GM12878 (cell line): ENCODE measurements around the gene ODAM. TPM values are rescaled to one million over a fixed set of nuclear protein-coding genes. Genes with fewer than 3 reads are reported as not detected.

Experiments used
- ATAC-seq: fragments of 200-7000 bp; cut with Tn5 transposase; 3 replicates; pipeline ENCODE4 v1.9.1; 2020; ENCODE audit warnings: mild to moderate bottlenecking, moderate library complexity
- BruUV-seq: library from RNA; stranded (reverse); fragments of 400-500 nt; replicated peaks from 2 replicates; lab custom pipeline; 2021; lab: Mats Ljungman, UMichigan
- CTCF ChIA-PET: fragments of 300-600 bp; sonication (Branson Sonifier 250); formaldehyde crosslinking; extraction: SDS; loops from one replicate; lab custom pipeline; 2021; ENCODE audit warnings: inconsistent platforms; lab: Yijun Ruan, JAX
- POLR2A ChIA-PET: fragments of 350-600 bp; formaldehyde crosslinking; extraction: SDS; loops from one replicate; lab custom pipeline; 2021; ENCODE audit warnings: inconsistent platforms; lab: Charles Lee
- RAD21 ChIA-PET: fragments of 300-600 bp; sonication (Branson Sonifier 250); formaldehyde crosslinking; loops from one replicate; lab custom pipeline; 2023; ENCODE audit warnings: antibody characterized with exemption; ENCODE audit not compliant: unreplicated experiment; lab: Charles Lee
- SMC1A ChIA-PET: fragments of 300-600 bp; sonication (Branson Sonifier 250); formaldehyde crosslinking; loops from one replicate; lab custom pipeline; 2023; ENCODE audit not compliant: unreplicated experiment, uncharacterized antibody; lab: Charles Lee
- DNase-seq: peaks from one replicate; pipeline ENCODE4 v3.0.0-alpha.2; 2011; ENCODE audit warnings: low read depth, low spot score
- FAIRE-seq: peaks from 3 replicates; lab custom pipeline; 2011; peaks lifted over from hg19 to GRCh38; lab: Jason Lieb, UNC
- H2AFZ ChIP-seq: 2 replicates; pipeline ENCODE4 v1.6.0; 2011; ENCODE audit warnings: low read depth, low read length, control low read depth; ENCODE audit not compliant: control insufficient read depth
- H3K27ac ChIP-seq: 2 replicates; pipeline ENCODE4 v1.5.1; 2011; ENCODE audit warnings: control low read depth; ENCODE audit not compliant: control insufficient read depth, insufficient read depth
- H3K27me3 ChIP-seq, 2 experiments: replicated peaks in 1 of 2; 2 replicates each; pipeline versions ENCODE4 v1.6.0 to v1.6.1; 2011; ENCODE audit warnings: low read length in 1 of 2; ENCODE audit not compliant: control insufficient read depth in 2 of 2, insufficient read depth in 2 of 2
- H3K36me3 ChIP-seq, 2 experiments: 2 replicates each; pipeline ENCODE4 v1.5.1; 2011; ENCODE audit warnings: low read length in 1 of 2; ENCODE audit not compliant: control insufficient read depth in 2 of 2, insufficient read depth in 2 of 2
- H3K4me1 ChIP-seq: 2 replicates; pipeline ENCODE4 v1.6.1; 2011; ENCODE audit warnings: mild to moderate bottlenecking, low read length, moderate library complexity, mixed read lengths; ENCODE audit not compliant: control insufficient read depth, insufficient read depth
- H3K4me2 ChIP-seq: 2 replicates; pipeline ENCODE4 v1.6.0; 2011; ENCODE audit warnings: control low read depth; ENCODE audit not compliant: control insufficient read depth, insufficient read depth
- H3K4me3 ChIP-seq: fragments of 200-600 bp; sonication (generic); 2 replicates; pipeline ENCODE4 v1.5.1; 2016
- H3K79me2 ChIP-seq: 2 replicates; pipeline ENCODE4 v1.6.0; 2011; ENCODE audit warnings: low read length; ENCODE audit not compliant: control insufficient read depth, insufficient read depth
- H3K9ac ChIP-seq: 2 replicates; pipeline ENCODE4 v1.8.0; 2011; ENCODE audit warnings: low read length, control low read depth, mixed read lengths; ENCODE audit not compliant: control insufficient read depth, insufficient read depth
- H3K9me3 ChIP-seq: replicated peaks from 3 replicates; pipeline ENCODE4 v1.5.1; 2011; ENCODE audit warnings: mild to moderate bottlenecking, low read length; ENCODE audit not compliant: control insufficient read depth, insufficient read depth
- H4K20me1 ChIP-seq: 2 replicates; pipeline ENCODE4 v1.6.0; 2011; ENCODE audit not compliant: control insufficient read depth, insufficient read depth
- DPF2 ChIP-seq: fragments of 450-650 bp; IDR thresholded peaks from 2 replicates; pipeline ENCODE4 v1.6.1; 2017; ENCODE audit warnings: mild to moderate bottlenecking
- EED ChIP-seq: sonication (generic); IDR thresholded peaks from 2 replicates; pipeline ENCODE4 v1.6.1; 2016; ENCODE audit warnings: antibody characterized with exemption, low read depth
- HCFC1 ChIP-seq: fragments of 150-350 bp; IDR thresholded peaks from 2 replicates; pipeline ENCODE4 v1.6.1; 2014; ENCODE audit warnings: low read length
- HDAC6 ChIP-seq: fragments of 200-600 bp; sonication (generic); IDR thresholded peaks from one replicate; pipeline ENCODE4 v1.8.0; 2017; ENCODE audit warnings: antibody characterized with exemption; ENCODE audit not compliant: unreplicated experiment
- PAX5 ChIP-seq: IDR thresholded peaks from 2 replicates; pipeline ENCODE4 v1.6.1; 2011; ENCODE audit warnings: low read depth, low read length, borderline replicate concordance
- PAX8 ChIP-seq: fragments of 450-650 bp; IDR thresholded peaks from 2 replicates; pipeline ENCODE4 v1.6.1; 2017; ENCODE audit warnings: mild to moderate bottlenecking, moderate library complexity
- PBX3 ChIP-seq: IDR thresholded peaks from 2 replicates; pipeline ENCODE4 v1.6.1; 2011; ENCODE audit warnings: mild to moderate bottlenecking, low read depth, low read length, moderate library complexity; ENCODE audit not compliant: insufficient replicate concordance
- SMAD5 ChIP-seq: IDR thresholded peaks from 2 replicates; pipeline ENCODE4 v1.6.1; 2016; ENCODE audit warnings: antibody characterized with exemption, low read depth
- TCF3 ChIP-seq: IDR thresholded peaks from 2 replicates; pipeline ENCODE4 v1.6.1; 2012; ENCODE audit warnings: low read depth, mild to moderate bottlenecking, low read length, borderline replicate concordance; ENCODE audit not compliant: insufficient read depth
- YY1 ChIP-seq: IDR thresholded peaks from 2 replicates; pipeline ENCODE4 v1.6.1; 2011; ENCODE audit warnings: low read depth, mild to moderate bottlenecking, low read length
- ZNF384 ChIP-seq: IDR thresholded peaks from 2 replicates; pipeline ENCODE4 v1.6.1; 2012; ENCODE audit warnings: low read depth, mild to moderate bottlenecking, low read length, improper control_type of control experiment, borderline replicate concordance
- WGBS: methylation state at CpG from one replicate; pipeline ENCODE4 v1.1.6; 2016; ENCODE audit warnings: low lambda C conversion rate; ENCODE audit not compliant: insufficient replicate concordance, insufficient coverage; ENCODE audit errors: missing lambda C conversion rate; 5-methylcytosine and 5-hydroxymethylcytosine counted together
- in situ Hi-C: fragments of 300-500 bp; cut with MboI; formaldehyde crosslinking; loops from 9 replicates; pipeline ENCODE4 v1.14.3; 2018; ENCODE audit warnings: mixed read lengths
- intact Hi-C: fragments of 100-400 bp; cut with micrococcal nuclease; formaldehyde crosslinking; loops from one replicate; pipeline ENCODE4 v1.14.2; 2022; ENCODE audit not compliant: unreplicated experiment
- polyA plus RNA-seq, 11 experiments: library from polyadenylated mRNA; depleted of rRNA in 4 of 11; unstranded in 6 of 11; stranded (reverse) in 5 of 11; fragments of >200 nt; fragmentation: Nextera tagmentation in 4 of 11; fragmentation: Illumina TruSeq in 1 of 11; extraction: Ambion mirVana in 4 of 11; extraction: Trizol in 1 of 11; gene quantifications; 1 replicate in 1 of 11; 2 replicates in 10 of 11; pipeline versions ENCODE4 v1.2.1 to v1.2.3, GENCODE V29; 2011 to 2016; ENCODE audit warnings: inconsistent platforms in 2 of 11, missing spikeins in 2 of 11, low read depth in 1 of 11
- total RNA-seq, 4 experiments: library from RNA; depleted of rRNA in 3 of 4; stranded (reverse); fragments of >200 nt in 3 of 4; fragmentation: Illumina TruSeq in 1 of 4; extraction: Trizol in 1 of 4; gene quantifications; 2 replicates each; pipeline versions ENCODE4 v1.2.1 to v1.2.3, GENCODE V29; 2013 to 2021
- TF ChIP-seq, protein P1 (sequence below): IDR thresholded peaks from 2 replicates; pipeline ENCODE4 v1.6.1; 2012; ENCODE audit warnings: low read depth, low read length, improper control_type of control experiment
- TF ChIP-seq, protein P2 (sequence below): IDR thresholded peaks from 2 replicates; pipeline ENCODE4 v1.6.1; 2011; ENCODE audit warnings: low read depth, mild to moderate bottlenecking, low read length, moderate library complexity, borderline replicate concordance; ENCODE audit errors: extremely low read depth
- TF ChIP-seq, protein P3 (sequence below): IDR thresholded peaks from 2 replicates; pipeline ENCODE4 v1.6.1; 2011; ENCODE audit warnings: borderline replicate concordance, low read depth, mild to moderate bottlenecking, moderate library complexity, mixed read lengths, low read length; ENCODE audit not compliant: insufficient read depth; ENCODE audit errors: extremely low read length

Gene ODAM
- total and polyA plus RNA-seq, 10 of the 15 experiments (the other 5 are each of a cell fraction or from before 2014, with no cell fraction given), result not detected

DNA sequence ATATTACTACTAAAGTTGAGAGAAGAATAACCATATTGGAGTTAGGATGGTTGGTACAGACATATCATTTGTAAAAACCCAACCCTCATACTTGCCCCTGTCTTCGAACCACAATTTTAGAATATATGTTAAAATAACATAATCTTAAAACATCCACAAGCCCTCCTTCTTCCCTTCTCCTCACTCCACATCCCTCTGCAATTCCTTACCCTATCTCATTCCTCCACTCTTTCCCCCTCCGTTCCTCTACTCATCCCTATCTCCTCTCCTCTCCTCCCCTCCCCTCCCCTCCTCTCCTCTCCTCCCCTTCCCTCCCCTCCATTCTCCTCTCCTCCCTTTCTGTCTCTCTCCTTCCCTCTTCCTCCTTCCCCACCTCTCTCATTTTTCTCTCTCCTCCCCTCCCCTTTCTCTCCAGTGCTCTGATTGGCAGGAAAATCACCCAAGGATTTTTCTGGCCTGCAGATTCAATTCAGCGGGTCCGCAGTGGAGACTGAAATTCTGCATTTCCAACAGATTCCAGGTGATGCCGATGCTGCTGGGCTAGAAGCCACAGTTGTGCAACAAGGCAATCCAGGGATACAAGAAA is 17.4 kb upstream of the ODAM start:
- Histone ChIP-seq H3K9me3 (no peaks in the 10 kb centered on the region), H3K4me3 (no peak overlapping the region), H3K36me3 (no peaks in the 10 kb centered on the region), H2AFZ (no peak overlapping the region), H3K4me1 (no peaks in the 10 kb centered on the region), H3K27me3 (no peaks in the 10 kb centered on the region), H3K27ac (no peak overlapping the region), H3K9ac (no peak overlapping the region), H4K20me1 (no peaks in the 10 kb centered on the region), H3K79me2 (no peaks in the 10 kb centered on the region), H3K4me2 (no peak overlapping the region)
- no peak for FAIRE-seq
- RAD21 ChIA-PET, result no interaction called here
- ATAC-seq, result no peak
- in situ Hi-C loops, result no loop called here
- POLR2A ChIA-PET, result no interaction called here
- intact Hi-C loops, result no loop called here
- CTCF ChIA-PET, result no interaction called here
- SMC1A ChIA-PET, result no interaction called here
- WGBS, result 15% methylated on average over 5 of the region's 5 CpGs
- no peak for TF ChIP-seq PAX5
- TF ChIP-seq HCFC1, result no peak
- TF ChIP-seq ZNF384, result no peak
- TF ChIP-seq, protein P1, sequence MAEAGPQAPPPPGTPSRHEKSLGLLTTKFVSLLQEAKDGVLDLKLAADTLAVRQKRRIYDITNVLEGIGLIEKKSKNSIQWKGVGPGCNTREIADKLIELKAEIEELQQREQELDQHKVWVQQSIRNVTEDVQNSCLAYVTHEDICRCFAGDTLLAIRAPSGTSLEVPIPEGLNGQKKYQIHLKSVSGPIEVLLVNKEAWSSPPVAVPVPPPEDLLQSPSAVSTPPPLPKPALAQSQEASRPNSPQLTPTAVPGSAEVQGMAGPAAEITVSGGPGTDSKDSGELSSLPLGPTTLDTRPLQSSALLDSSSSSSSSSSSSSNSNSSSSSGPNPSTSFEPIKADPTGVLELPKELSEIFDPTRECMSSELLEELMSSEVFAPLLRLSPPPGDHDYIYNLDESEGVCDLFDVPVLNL, result no peak
- no peak for DNase-seq
- no TSS peak for BruUV-seq

- no peaks in the 10 kb centered on the region for H3K27me3 ChIP-seq
- no TSS peak for BruUV-seq
- no peaks in the 10 kb centered on the region for H3K79me2 ChIP-seq
- no peak for DNase-seq
- SMC1A ChIA-PET, result interaction anchor here (0.8 kb wide), 1 partner anchor 490 kb away, joined by 3 read pairs; no protein-coding TSS in a partner anchor
- POLR2A ChIA-PET, result no interaction called here
- H3K36me3 ChIP-seq, result no peaks in the 10 kb centered on the region
- H3K27ac ChIP-seq, result no peak overlapping the region
- RAD21 ChIA-PET, result interaction anchor here (0.6 kb wide), 1 partner anchor 323 kb away, joined by 4 read pairs; no protein-coding TSS in a partner anchor
- H3K4me3 ChIP-seq, result no peak overlapping the region
- H3K9me3 ChIP-seq, result no peaks in the 10 kb centered on the region
- H3K9ac ChIP-seq, result no peak overlapping the region
- intact Hi-C loops (no loop called here), in situ Hi-C loops (loop anchor here (5.0 kb wide), 1 partner anchor 488 kb away; no protein-coding TSS in a partner anchor)
- CTCF ChIA-PET, result interaction anchor here (1.5 kb wide), 1 partner anchor 20 kb away, joined by 4 read pairs; no protein-coding TSS in a partner anchor
- H3K4me2 ChIP-seq, result no peak overlapping the region
- no peak for ATAC-seq
- no peak overlapping the region for H2AFZ ChIP-seq
- H4K20me1 ChIP-seq, result no peaks in the 10 kb centered on the region
- 24% methylated on average over 2 of the region's 2 CpGs for WGBS
- no peaks in the 10 kb centered on the region for H3K4me1 ChIP-seq
- FAIRE-seq, result no peak
- no peak for TF ChIP-seq PAX8
- no peak for TF ChIP-seq HDAC6
- TF ChIP-seq, protein P2, sequence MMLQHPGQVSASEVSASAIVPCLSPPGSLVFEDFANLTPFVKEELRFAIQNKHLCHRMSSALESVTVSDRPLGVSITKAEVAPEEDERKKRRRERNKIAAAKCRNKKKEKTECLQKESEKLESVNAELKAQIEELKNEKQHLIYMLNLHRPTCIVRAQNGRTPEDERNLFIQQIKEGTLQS, result no peak
- no peak for TF ChIP-seq EED
- no peak for TF ChIP-seq YY1
- TF ChIP-seq TCF3, result no peak
- no peak for TF ChIP-seq PBX3
- TF ChIP-seq, protein P3, sequence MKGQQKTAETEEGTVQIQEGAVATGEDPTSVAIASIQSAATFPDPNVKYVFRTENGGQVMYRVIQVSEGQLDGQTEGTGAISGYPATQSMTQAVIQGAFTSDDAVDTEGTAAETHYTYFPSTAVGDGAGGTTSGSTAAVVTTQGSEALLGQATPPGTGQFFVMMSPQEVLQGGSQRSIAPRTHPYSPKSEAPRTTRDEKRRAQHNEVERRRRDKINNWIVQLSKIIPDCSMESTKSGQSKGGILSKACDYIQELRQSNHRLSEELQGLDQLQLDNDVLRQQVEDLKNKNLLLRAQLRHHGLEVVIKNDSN, result no peak
- TF ChIP-seq DPF2, result no peak
- no peak for TF ChIP-seq SMAD5
Observed at GRCh38 chr4:70179811-70180210, 15.7 kb upstream of the ODAM start.
